Embryonic facial prominence (tissue), 1 donor: ENCODE data around the gene ZNF83.
"Not testable (repeated sequence)": the region's sequence is repeated elsewhere in the genome, so short reads cannot be mapped to it uniquely, and the experiment has no call there.

Experiments
- DNase-seq: peaks from one replicate; pipeline ENCODE4 v3.0.0-alpha.2; 2016; ENCODE audit errors: extremely low spot score

ZNF83 gene

GRCh38 chr19:52639996-52640395, 1.8 kb upstream of the ZNF83 start:
- no peak for DNase-seq

GRCh38 chr19:52638601-52639000, 446 bp upstream of the ZNF83 start:
- no peak for DNase-seq

GRCh38 chr19:52635786-52636570, 2.2 kb downstream of the ZNF83 start:
- DNase-seq, result no peak

- not testable (repeated sequence) for DNase-seq
Observed at GRCh38 chr19:52627441-52627840, 10.7 kb downstream of the ZNF83 start.

GRCh38 chr19:52626915-52627314, 11.2 kb downstream of the ZNF83 start:
- no peak for DNase-seq

- DNase-seq, result no peak
Observed at GRCh38 chr19:52622261-52622660, 15.9 kb downstream of the ZNF83 start.

GRCh38 chr19:52621376-52621775, 16.8 kb downstream of the ZNF83 start:
- no peak for DNase-seq

- DNase-seq, result no peak
Observed at GRCh38 chr19:52613299-52613906, 24.8 kb downstream of the ZNF83 start.

- no peak for DNase-seq
Observed at GRCh38 chr19:52603558-52604207, 34.5 kb downstream of the ZNF83 start.

GRCh38 chr19:52602941-52603340, 35.2 kb downstream of the ZNF83 start:
- DNase-seq, result no peak

GRCh38 chr19:52601974-52602366, 36.2 kb downstream of the ZNF83 start:
- not testable (repeated sequence) for DNase-seq

GRCh38 chr19:52601025-52601973, 36.9 kb downstream of the ZNF83 start:
- peak; percentile 67 for DNase-seq

- no peak for DNase-seq
Observed at GRCh38 chr19:52600639-52601024, 37.5 kb downstream of the ZNF83 start.

GRCh38 chr19:52599241-52599640, 38.9 kb downstream of the ZNF83 start:
- no peak for DNase-seq

- not testable (repeated sequence) for DNase-seq
Observed at GRCh38 chr19:52593441-52593840, 44.7 kb downstream of the ZNF83 start.

GRCh38 chr19:52592301-52592700, 45.9 kb downstream of the ZNF83 start:
- no peak for DNase-seq

- DNase-seq, result no peak
Observed at GRCh38 chr19:52590728-52591127, 47.4 kb downstream of the ZNF83 start.

- no peak for DNase-seq
Observed at GRCh38 chr19:52585604-52586003, 52.6 kb downstream of the ZNF83 start.

GRCh38 chr19:52584736-52585440, 53.3 kb downstream of the ZNF83 start:
- DNase-seq, result no peak

- peak; percentile 82 for DNase-seq
Observed at GRCh38 chr19:52570000-52570861, 67.9 kb downstream of the ZNF83 start, which contains the start of gene ZNF701. TSS of gene ZNF701 (plus strand) at chr19:52570287. CDS start at chr19:52574148, 3,861 bp downstream.
